ENCODE data around the gene SMIM24.

DNA sequence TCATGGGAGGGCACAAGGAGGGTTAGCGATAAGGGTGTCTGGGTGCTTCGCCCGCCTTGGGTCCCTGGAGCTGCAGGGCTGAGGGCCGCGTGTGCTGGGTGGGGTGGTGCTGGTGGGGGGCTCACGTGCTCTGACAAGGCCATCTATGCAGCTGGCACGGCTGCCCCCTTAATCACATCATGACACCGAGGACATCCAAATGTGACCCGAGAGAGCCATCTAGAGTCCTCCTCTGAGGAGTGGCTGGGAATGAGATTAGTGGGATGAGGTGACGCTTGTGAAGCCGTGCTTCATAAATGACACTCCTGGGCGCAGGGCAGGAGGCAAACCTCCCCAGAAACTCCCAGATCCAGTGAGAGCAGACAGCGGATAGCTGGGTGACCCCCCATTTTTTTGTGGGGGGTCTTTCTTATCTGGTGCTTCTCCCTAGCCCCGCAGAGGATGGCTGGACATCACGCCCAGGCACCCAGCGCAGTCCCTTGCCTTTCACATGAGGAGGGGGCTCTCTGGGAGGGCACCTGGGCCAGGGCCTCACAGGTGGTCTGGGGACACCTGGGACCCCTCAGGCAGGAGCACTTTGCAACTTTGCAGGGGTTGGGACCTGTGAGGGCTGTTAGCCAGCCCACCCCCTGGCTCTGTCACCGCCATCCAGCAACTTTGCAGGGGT, 32.4 kb upstream of the SMIM24 start:
- TF ChIP-seq, protein P1, sequence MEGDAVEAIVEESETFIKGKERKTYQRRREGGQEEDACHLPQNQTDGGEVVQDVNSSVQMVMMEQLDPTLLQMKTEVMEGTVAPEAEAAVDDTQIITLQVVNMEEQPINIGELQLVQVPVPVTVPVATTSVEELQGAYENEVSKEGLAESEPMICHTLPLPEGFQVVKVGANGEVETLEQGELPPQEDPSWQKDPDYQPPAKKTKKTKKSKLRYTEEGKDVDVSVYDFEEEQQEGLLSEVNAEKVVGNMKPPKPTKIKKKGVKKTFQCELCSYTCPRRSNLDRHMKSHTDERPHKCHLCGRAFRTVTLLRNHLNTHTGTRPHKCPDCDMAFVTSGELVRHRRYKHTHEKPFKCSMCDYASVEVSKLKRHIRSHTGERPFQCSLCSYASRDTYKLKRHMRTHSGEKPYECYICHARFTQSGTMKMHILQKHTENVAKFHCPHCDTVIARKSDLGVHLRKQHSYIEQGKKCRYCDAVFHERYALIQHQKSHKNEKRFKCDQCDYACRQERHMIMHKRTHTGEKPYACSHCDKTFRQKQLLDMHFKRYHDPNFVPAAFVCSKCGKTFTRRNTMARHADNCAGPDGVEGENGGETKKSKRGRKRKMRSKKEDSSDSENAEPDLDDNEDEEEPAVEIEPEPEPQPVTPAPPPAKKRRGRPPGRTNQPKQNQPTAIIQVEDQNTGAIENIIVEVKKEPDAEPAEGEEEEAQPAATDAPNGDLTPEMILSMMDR (IDR thresholded peaks at IDR 0.05): no peak
- no peak for TF ChIP-seq POLR2A (IDR thresholded peaks at IDR 0.05)

Data from heart left ventricle (tissue), 13 donors.